H1 (cell line): ENCODE data around the gene FBXL17. TPM values are rescaled to one million over a fixed set of nuclear protein-coding genes. Genes with fewer than 3 reads are reported as not detected.

ENCODE experiments used
- CTCF ChIA-PET: fragments of 300-600 bp; sonication (Branson Sonifier 250); formaldehyde crosslinking; loops from one replicate; lab custom pipeline; 2021; ENCODE audit not compliant: partially characterized antibody; lab: Charles Lee
- POLR2A ChIA-PET: fragments of 300-600 bp; sonication (Branson Sonifier 250); formaldehyde crosslinking; loops from one replicate; lab custom pipeline; 2021; ENCODE audit warnings: inconsistent platforms; ENCODE audit not compliant: partially characterized antibody; lab: Charles Lee
- DNase-seq, 2 experiments: peaks; one replicate each; pipeline versions ENCODE4 v3.0.0 to v3.0.0-alpha.2; 2010 to 2022; ENCODE audit warnings: low spot score in 2 of 2, low read depth in 1 of 2, mixed read lengths in 1 of 2
- FAIRE-seq: peaks from 2 replicates; lab custom pipeline; 2011; peaks lifted over from hg19 to GRCh38; lab: Jason Lieb, UNC
- H2AFZ ChIP-seq: 2 replicates; pipeline ENCODE4 v1.8.1; 2012; ENCODE audit warnings: low read length, inconsistent platforms
- H2AK5ac ChIP-seq: 2 replicates; pipeline ENCODE4 v1.6.1; 2013; ENCODE audit warnings: low read depth, low read length
- H2BK120ac ChIP-seq: replicated peaks from 2 replicates; pipeline ENCODE3; 2013; ENCODE audit warnings: low read depth, low read length, inconsistent platforms
- H2BK12ac ChIP-seq: 2 replicates; pipeline ENCODE4 v1.6.1; 2013; ENCODE audit warnings: low read depth, low read length
- H2BK15ac ChIP-seq: 2 replicates; pipeline ENCODE4 v1.6.1; 2013; ENCODE audit warnings: low read length
- H2BK20ac ChIP-seq: 2 replicates; pipeline ENCODE4 v1.6.1; 2013; ENCODE audit warnings: low read length
- H2BK5ac ChIP-seq: 2 replicates; pipeline ENCODE4 v1.6.1; 2013; ENCODE audit warnings: low read depth, low read length
- H3K14ac ChIP-seq: 2 replicates; pipeline ENCODE4 v1.6.1; 2013; ENCODE audit warnings: inconsistent platforms; ENCODE audit not compliant: insufficient read length
- H3K18ac ChIP-seq: 2 replicates; pipeline ENCODE4 v1.6.1; 2013; ENCODE audit warnings: low read length; ENCODE audit errors: extremely low read depth
- H3K23ac ChIP-seq: 2 replicates; pipeline ENCODE4 v1.6.1; 2013; ENCODE audit warnings: inconsistent platforms; ENCODE audit not compliant: insufficient read length
- H3K23me2 ChIP-seq: 2 replicates; pipeline ENCODE4 v1.6.1; 2013; ENCODE audit warnings: low read depth, low read length
- H3K27ac ChIP-seq: 2 replicates; pipeline ENCODE4 v1.6.1; 2011; ENCODE audit warnings: low read depth, low read length, inconsistent platforms
- H3K27me3 ChIP-seq, 4 experiments: replicated peaks in 1 of 4; 1 replicate in 1 of 4; 2 replicates in 3 of 4; pipeline versions ENCODE4 v1.6.1 to v1.8.1; 2011 to 2013; ENCODE audit warnings: low read length in 3 of 4, mild to moderate bottlenecking in 3 of 4, inconsistent platforms in 2 of 4, mixed read lengths in 2 of 4, moderate library complexity in 1 of 4; ENCODE audit not compliant: control insufficient read depth in 3 of 4, insufficient read depth in 3 of 4; ENCODE audit errors: extremely low read depth in 1 of 4
- H3K36me3 ChIP-seq, 4 experiments: 2 replicates each; pipeline versions ENCODE4 v1.6.1 to v1.8.1; 2011 to 2013; ENCODE audit warnings: mild to moderate bottlenecking in 4 of 4, low read length in 3 of 4, moderate library complexity in 2 of 4, control low read depth in 1 of 4, inconsistent platforms in 1 of 4; ENCODE audit not compliant: insufficient read depth in 4 of 4, control insufficient read depth in 2 of 4
- H3K4ac ChIP-seq: replicated peaks from 2 replicates; pipeline ENCODE3; 2013; ENCODE audit warnings: low read length, low read depth, mixed read lengths, inconsistent platforms; ENCODE audit not compliant: insufficient read length
- H3K4me1 ChIP-seq, 4 experiments: replicated peaks in 1 of 4; 1 replicate in 1 of 4; 2 replicates in 3 of 4; pipeline versions ENCODE4 v1.6.1 to v1.8.1; 2011 to 2013; ENCODE audit warnings: low read length in 3 of 4, inconsistent platforms in 2 of 4, mixed read lengths in 1 of 4; ENCODE audit not compliant: insufficient read depth in 4 of 4, control insufficient read depth in 3 of 4
- H3K4me2 ChIP-seq, 2 experiments: 2 replicates each; pipeline versions ENCODE4 v1.6.1 to v1.8.1; 2011 to 2013; ENCODE audit warnings: low read depth in 2 of 2, low read length in 2 of 2, control low read depth in 1 of 2, inconsistent platforms in 1 of 2, mild to moderate bottlenecking in 1 of 2; ENCODE audit not compliant: insufficient read depth in 1 of 2
- H3K4me3 ChIP-seq, 4 experiments: fragments of 200-600, 300-600 bp in 1 of 4; sonication (generic), shearing (Covaris generic), sonication (Bioruptor Twin) in 1 of 4; 2 replicates each; pipeline versions ENCODE4 v1.5.1 to v1.8.1; 2011 to 2016; ENCODE audit warnings: low read length in 4 of 4, low read depth in 3 of 4, control low read depth in 2 of 4, inconsistent platforms in 2 of 4, mild to moderate bottlenecking in 2 of 4, mixed read lengths in 1 of 4, moderate library complexity in 1 of 4; ENCODE audit not compliant: insufficient read depth in 2 of 4; ENCODE audit errors: extremely low read depth in 1 of 4
- H3K56ac ChIP-seq: replicated peaks from 2 replicates; pipeline ENCODE3; 2013; ENCODE audit warnings: low read depth, mild to moderate bottlenecking, mixed read lengths, low read length, inconsistent platforms; ENCODE audit not compliant: insufficient read length
- H3K79me1 ChIP-seq: 2 replicates; pipeline ENCODE4 v1.6.1; 2013; ENCODE audit warnings: low read depth, low read length, control low read depth
- H3K79me2 ChIP-seq, 2 experiments: 2 replicates each; pipeline versions ENCODE4 v1.6.1 to v1.8.1; 2012 to 2013; ENCODE audit warnings: low read length in 2 of 2, mild to moderate bottlenecking in 2 of 2, inconsistent platforms in 1 of 2; ENCODE audit not compliant: insufficient read depth in 2 of 2, control insufficient read depth in 1 of 2
- H3K9ac ChIP-seq, 4 experiments: replicated peaks in 1 of 4; 1 replicate in 1 of 4; 2 replicates in 3 of 4; pipeline versions ENCODE4 v1.6.1 to v1.8.1; 2011 to 2013; ENCODE audit warnings: low read depth in 3 of 4, low read length in 3 of 4, control low read depth in 2 of 4, mild to moderate bottlenecking in 2 of 4, moderate library complexity in 2 of 4, inconsistent platforms in 1 of 4; ENCODE audit errors: extremely low read depth in 1 of 4
- H3K9me3 ChIP-seq, 2 experiments: 2 replicates each; pipeline versions ENCODE4 v1.6.1 to v1.8.1; 2012 to 2013; ENCODE audit warnings: mild to moderate bottlenecking in 2 of 2, moderate library complexity in 2 of 2, control low read depth in 1 of 2, inconsistent platforms in 1 of 2, low read depth in 1 of 2, low read length in 1 of 2, mixed read lengths in 1 of 2; ENCODE audit not compliant: insufficient read depth in 2 of 2
- H4K20me1 ChIP-seq, 2 experiments: replicated peaks in 1 of 2; 2 replicates each; pipeline versions ENCODE3 to v1.8.1; 2011 to 2013; ENCODE audit warnings: inconsistent platforms in 2 of 2, low read length in 2 of 2, mild to moderate bottlenecking in 1 of 2; ENCODE audit not compliant: insufficient read depth in 2 of 2, control insufficient read depth in 1 of 2
- H4K5ac ChIP-seq: 2 replicates; pipeline ENCODE4 v1.6.1; 2013; ENCODE audit warnings: low read length, low read depth, mixed read lengths, inconsistent platforms; ENCODE audit not compliant: insufficient read length
- H4K8ac ChIP-seq: 2 replicates; pipeline ENCODE4 v1.8.0; 2013; ENCODE audit warnings: mild to moderate bottlenecking, moderate library complexity, low read length, inconsistent platforms; ENCODE audit not compliant: insufficient read depth; ENCODE audit errors: extremely low read depth
- H4K91ac ChIP-seq: replicated peaks from 2 replicates; pipeline ENCODE3; 2013; ENCODE audit warnings: low read length, mixed read lengths, inconsistent platforms; ENCODE audit not compliant: insufficient read length
- CBX5 ChIP-seq: fragments of 300-800, 300-1000 bp; sonication (generic); IDR thresholded peaks from 2 replicates; pipeline ENCODE4 v1.7.1; 2016; ENCODE audit warnings: antibody characterized with exemption, low read length, low read depth
- CREB1 ChIP-seq: IDR thresholded peaks from 2 replicates; pipeline ENCODE4 v1.6.1; 2012; ENCODE audit warnings: inconsistent platforms
- KDM5A ChIP-seq: fragments of 200-600 bp; IDR thresholded peaks from 2 replicates; pipeline ENCODE4 v1.7.1; 2012; ENCODE audit warnings: mild to moderate bottlenecking, low read length, inconsistent platforms, mixed read lengths
- RBBP5 ChIP-seq: IDR thresholded peaks from 2 replicates; pipeline ENCODE4 v1.7.1; 2012; ENCODE audit warnings: low read depth, mild to moderate bottlenecking, inconsistent platforms, low read length, moderate library complexity, borderline replicate concordance
- WGBS, 2 experiments: shearing (Covaris generic) in 1 of 2; methylation state at CpG; one replicate each; pipeline versions ENCODE4 v1.1.6 to v1.1.7; 2013 to 2015; ENCODE audit warnings: low lambda C conversion rate in 2 of 2, mixed read lengths in 2 of 2, inconsistent platforms in 1 of 2, low coverage in 1 of 2, missing lambda C conversion rate in 1 of 2; ENCODE audit not compliant: insufficient replicate concordance in 2 of 2, insufficient coverage in 1 of 2, insufficient read length in 1 of 2; ENCODE audit errors: extremely low coverage in 1 of 2, missing lambda C conversion rate in 1 of 2; 5-methylcytosine and 5-hydroxymethylcytosine counted together
- polyA plus RNA-seq, 7 experiments: library from polyadenylated mRNA; depleted of rRNA in 3 of 7; stranded (reverse) in 5 of 7; unstranded in 2 of 7; fragments of >200 nt in 5 of 7; fragments of 200-250 nt in 2 of 7; gene quantifications; 1 replicate in 5 of 7; 2 replicates in 1 of 7; 4 replicates in 1 of 7; pipeline versions ENCODE4 v1.2.1 to v1.2.3, GENCODE V29; 2011 to 2013; ENCODE audit warnings: missing spikeins in 2 of 7, mixed read lengths in 2 of 7
- total RNA-seq: library from RNA; stranded (reverse); fragmentation: NEBNext Ultra II Directional; extraction: Animal tissue kit (Norgen Biotek cat#: 25700); gene quantifications from 2 replicates; pipeline ENCODE4 v1.2.1, GENCODE V29; 2021

FBXL17 gene
- total and polyA plus RNA-seq, 2 of the 8 experiments (the other 6 are each of a cell fraction or from before 2014, with no cell fraction given) = 0.35 to 4.3 TPM

DNA sequence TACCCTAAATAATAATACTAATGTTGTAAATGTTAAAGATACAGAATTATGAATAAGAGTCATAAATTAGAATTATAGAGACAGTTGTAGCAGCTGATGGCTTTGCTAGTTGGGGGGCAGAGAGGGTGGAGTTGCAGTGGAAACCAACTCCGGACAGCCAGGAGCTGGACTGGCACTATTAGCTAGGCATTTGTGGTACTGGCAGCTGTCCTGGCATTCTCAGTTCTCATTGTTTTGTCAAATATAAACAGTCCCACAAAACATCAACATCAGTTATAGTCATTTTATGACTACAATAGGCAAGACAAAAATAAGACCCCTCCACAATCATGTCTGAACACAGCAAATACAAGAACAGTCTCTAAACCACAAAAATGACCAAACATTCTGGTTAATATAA lies 2.8 kb upstream of the FBXL17 start:
- no peak overlapping the region for H3K4ac ChIP-seq
- no peaks in the 10 kb centered on the region for H3K36me3 ChIP-seq
- no peak overlapping the region for H4K8ac ChIP-seq
- no peak overlapping the region for H3K14ac ChIP-seq
- H4K91ac ChIP-seq = no peak overlapping the region
- H2BK120ac ChIP-seq = no peak overlapping the region
- H2AFZ ChIP-seq = no peak overlapping the region
- no peaks in the 10 kb centered on the region for H3K79me1 ChIP-seq
- H2BK20ac ChIP-seq = no peak overlapping the region
- FAIRE-seq = no peak
- 79% methylated on average over 1 of the region's 1 CpG; no CpG with 5 or more reads in 1 of the 2 experiments for WGBS, 2 experiments
- peaks cover 0 to 6% (median 2%) of the 10 kb centered on the region in 4 experiments; a peak in 3 of 7 replicates for H3K4me1 ChIP-seq
- peaks cover 0 to 2% (median 0%) of the 10 kb centered on the region in 4 experiments; a peak in 1 of 7 replicates for H3K27me3 ChIP-seq
- no peak overlapping the region for H2BK15ac ChIP-seq
- peaks cover 6% of the 10 kb centered on the region for H3K23me2 ChIP-seq
- no peak overlapping the region for H2BK12ac ChIP-seq
- H3K27ac ChIP-seq = no peak overlapping the region
- H3K79me2 ChIP-seq = peaks cover 0 to 2% of the 10 kb centered on the region in 2 experiments; a peak in 2 of 4 replicates
- no peak overlapping the region for H3K18ac ChIP-seq
- no peak for DNase-seq
- no peak overlapping the region for H3K4me3 ChIP-seq
- no peak overlapping the region for H2BK5ac ChIP-seq
- H3K9me3 ChIP-seq = no peaks in the 10 kb centered on the region
- ChIA-PET POLR2A (no interaction called here), CTCF (interaction anchor here (1.1 kb wide), 1 partner anchor 43 kb away, joined by 3 read pairs; no protein-coding TSS in a partner anchor)
- no peak overlapping the region for H3K4me2 ChIP-seq
- H4K20me1 ChIP-seq = no peaks in the 10 kb centered on the region
- no peak overlapping the region for H2AK5ac ChIP-seq
- H3K56ac ChIP-seq = no peak overlapping the region
- no peak overlapping the region for H3K23ac ChIP-seq
- TF ChIP-seq KDM5A = no peak
- TF ChIP-seq CREB1 = no peak
- no peak for TF ChIP-seq CBX5
- no peak for TF ChIP-seq RBBP5
- H3K9ac ChIP-seq = no peak overlapping the region
- no peak overlapping the region for H4K5ac ChIP-seq
